ENCODE results near the gene HSPA12A.

HSPA12A gene

GRCh38 chr10:116740971-116741370 lies 1.4 kb downstream of the HSPA12A start:
- DNase-seq, result no peak

- DNase-seq, result no peak
Measured at GRCh38 chr10:116738339-116738738, 4.0 kb downstream of the HSPA12A start.

GRCh38 chr10:116737627-116738327 lies 4.6 kb downstream of the HSPA12A start:
- peak; percentile 52 for DNase-seq

- DNase-seq, result no peak
Measured at GRCh38 chr10:116733566-116733965, 8.8 kb downstream of the HSPA12A start.

GRCh38 chr10:116732573-116732972 lies 9.8 kb downstream of the HSPA12A start:
- no peak for DNase-seq

GRCh38 chr10:116730464-116731260 lies 11.7 kb downstream of the HSPA12A start:
- no peak for DNase-seq

GRCh38 chr10:116729243-116729642 lies 13.1 kb downstream of the HSPA12A start:
- no peak for DNase-seq

GRCh38 chr10:116728526-116729096 lies 13.8 kb downstream of the HSPA12A start:
- no peak for DNase-seq

- no peak for DNase-seq
Measured at GRCh38 chr10:116723428-116724281, 18.7 kb downstream of the HSPA12A start.

GRCh38 chr10:116722736-116723427 lies 19.5 kb downstream of the HSPA12A start:
- no peak for DNase-seq

- no peak for DNase-seq
Measured at GRCh38 chr10:116721547-116722392, 20.6 kb downstream of the HSPA12A start.

- no peak for DNase-seq
Measured at GRCh38 chr10:116720668-116721546, 21.5 kb downstream of the HSPA12A start.

GRCh38 chr10:116720241-116720643 lies 22.1 kb downstream of the HSPA12A start:
- no peak for DNase-seq

- DNase-seq, result no peak
Measured at GRCh38 chr10:116719804-116720203, 22.6 kb downstream of the HSPA12A start.

- no peak for DNase-seq
Measured at GRCh38 chr10:116718058-116718457, 24.3 kb downstream of the HSPA12A start.

GRCh38 chr10:116716381-116716780 lies 26.0 kb downstream of the HSPA12A start:
- DNase-seq, result no peak

- no peak for DNase-seq
Measured at GRCh38 chr10:116715839-116716377, 26.5 kb downstream of the HSPA12A start.

GRCh38 chr10:116715341-116715740 lies 27.0 kb downstream of the HSPA12A start:
- no peak for DNase-seq

- no peak for DNase-seq
Measured at GRCh38 chr10:116713846-116714245, 28.5 kb downstream of the HSPA12A start.

- no peak for DNase-seq
Measured at GRCh38 chr10:116712989-116713543, 29.3 kb downstream of the HSPA12A start.

Measured in midbrain (tissue), 1 donor.